H9 (cell line): ENCODE data around the gene SDR42E2. TPM values are rescaled to one million over a fixed set of nuclear protein-coding genes. Genes with fewer than 3 reads are reported as not detected.

ENCODE experiments used
- DNase-seq: peaks from one replicate; pipeline ENCODE4 v3.0.0-alpha.2; 2017
- H2AFZ ChIP-seq: one replicate; pipeline ENCODE4 v1.6.1; 2013; ENCODE audit warnings: mild to moderate bottlenecking, low read length, control low read depth, moderate library complexity
- H2AK5ac ChIP-seq: 2 replicates; pipeline ENCODE4 v1.6.1; 2013; ENCODE audit warnings: low read length, control low read depth, mixed read lengths; ENCODE audit not compliant: insufficient read length
- H2BK120ac ChIP-seq: one replicate; pipeline ENCODE4 v1.6.1; 2013; ENCODE audit warnings: low read depth, mild to moderate bottlenecking, low read length, control low read depth, inconsistent platforms; ENCODE audit not compliant: poor library complexity, severe bottlenecking
- H2BK12ac ChIP-seq: 2 replicates; pipeline ENCODE4 v1.6.1; 2013; ENCODE audit warnings: low read length, control low read depth, mixed read lengths, low read depth; ENCODE audit not compliant: insufficient read length
- H2BK15ac ChIP-seq: 2 replicates; pipeline ENCODE4 v1.6.1; 2013; ENCODE audit warnings: low read depth, low read length, control low read depth
- H2BK20ac ChIP-seq: one replicate; pipeline ENCODE4 v1.6.1; 2013; ENCODE audit warnings: low read depth, mild to moderate bottlenecking, low read length, control low read depth, inconsistent platforms; ENCODE audit not compliant: poor library complexity, severe bottlenecking
- H2BK5ac ChIP-seq: 2 replicates; pipeline ENCODE4 v1.6.1; 2013; ENCODE audit warnings: low read length, control low read depth, mixed read lengths; ENCODE audit not compliant: insufficient read length
- H3K14ac ChIP-seq: 2 replicates; pipeline ENCODE4 v1.6.1; 2013; ENCODE audit warnings: low read length, control low read depth; ENCODE audit not compliant: insufficient read depth
- H3K18ac ChIP-seq: 2 replicates; pipeline ENCODE4 v1.6.1; 2013; ENCODE audit warnings: low read depth, mild to moderate bottlenecking, mixed read lengths, low read length, control low read depth; ENCODE audit not compliant: insufficient read length
- H3K23ac ChIP-seq: 2 replicates; pipeline ENCODE4 v1.6.1; 2013; ENCODE audit warnings: low read length, control low read depth, mixed read lengths, low read depth; ENCODE audit not compliant: insufficient read length
- H3K23me2 ChIP-seq: 2 replicates; pipeline ENCODE4 v1.6.1; 2013; ENCODE audit warnings: low read depth, mild to moderate bottlenecking, mixed read lengths, low read length, control low read depth; ENCODE audit not compliant: insufficient read length, poor library complexity, severe bottlenecking
- H3K27ac ChIP-seq: 2 replicates; pipeline ENCODE4 v1.5.1; 2013; ENCODE audit warnings: low read length, control low read depth, mixed read lengths, low read depth; ENCODE audit not compliant: insufficient read length
- H3K27me3 ChIP-seq: 2 replicates; pipeline ENCODE4 v1.6.1; 2013; ENCODE audit warnings: low read length, control low read depth, inconsistent platforms; ENCODE audit not compliant: insufficient read depth
- H3K4ac ChIP-seq: 2 replicates; pipeline ENCODE4 v1.6.1; 2013; ENCODE audit warnings: low read depth, mild to moderate bottlenecking, control low read depth, inconsistent platforms, low read length, moderate library complexity
- H3K4me1 ChIP-seq: 2 replicates; pipeline ENCODE4 v1.6.1; 2013; ENCODE audit warnings: low read length, control low read depth, inconsistent platforms; ENCODE audit not compliant: insufficient read depth
- H3K4me2 ChIP-seq: 2 replicates; pipeline ENCODE4 v1.6.1; 2013; ENCODE audit warnings: low read length, control low read depth, mixed read lengths; ENCODE audit not compliant: insufficient read length, insufficient read depth
- H3K56ac ChIP-seq: 2 replicates; pipeline ENCODE4 v1.6.1; 2013; ENCODE audit warnings: low read depth, mild to moderate bottlenecking, mixed read lengths, low read length, control low read depth; ENCODE audit not compliant: insufficient read length
- H3K79me1 ChIP-seq: 2 replicates; pipeline ENCODE4 v1.6.1; 2013; ENCODE audit warnings: low read depth, mild to moderate bottlenecking, moderate library complexity, low read length, control low read depth, inconsistent platforms; ENCODE audit not compliant: insufficient read depth, poor library complexity, severe bottlenecking
- H3K79me2 ChIP-seq: 2 replicates; pipeline ENCODE4 v1.6.1; 2013; ENCODE audit warnings: low read length, control low read depth, inconsistent platforms; ENCODE audit not compliant: insufficient read depth
- H3K9ac ChIP-seq: 2 replicates; pipeline ENCODE4 v1.6.1; 2013; ENCODE audit warnings: low read length, control low read depth, mixed read lengths; ENCODE audit not compliant: insufficient read length; ENCODE audit errors: extremely low read depth
- H3K9me3 ChIP-seq: one replicate; pipeline ENCODE4 v1.6.1; 2013; ENCODE audit warnings: low read depth, low read length, inconsistent platforms; ENCODE audit not compliant: control insufficient read depth
- H3T11ph ChIP-seq: one replicate; pipeline ENCODE4 v1.6.1; 2013; ENCODE audit warnings: mild to moderate bottlenecking, low read length, control low read depth, inconsistent platforms
- H4K20me1 ChIP-seq: one replicate; pipeline ENCODE4 v1.6.1; 2013; ENCODE audit not compliant: control insufficient read depth, insufficient read length, insufficient read depth
- H4K5ac ChIP-seq: 2 replicates; pipeline ENCODE4 v1.6.1; 2013; ENCODE audit warnings: low read depth, mild to moderate bottlenecking, mixed read lengths, low read length, control low read depth; ENCODE audit not compliant: insufficient read length
- H4K8ac ChIP-seq: replicated peaks from 2 replicates; pipeline ENCODE4 v1.6.1; 2013; ENCODE audit warnings: low read length, control low read depth, mixed read lengths, low read depth; ENCODE audit not compliant: insufficient read length
- H4K91ac ChIP-seq: 2 replicates; pipeline ENCODE4 v1.6.1; 2013; ENCODE audit warnings: low read depth, mild to moderate bottlenecking, moderate library complexity, mixed read lengths, low read length, control low read depth; ENCODE audit not compliant: insufficient read length
- H3K27ac Mint-ChIP-seq, 3 experiments: 2 replicates in 2 of 3; 3 replicates in 1 of 3; pipeline ENCODE4 v1.8.0; 2020 to 2021; ENCODE audit warnings: mixed read lengths in 3 of 3, mild to moderate bottlenecking in 1 of 3, moderate library complexity in 1 of 3
- H3K27me3 Mint-ChIP-seq: 2 replicates; pipeline ENCODE4 v1.8.0; 2021; ENCODE audit warnings: low read depth, mild to moderate bottlenecking, moderate library complexity, mixed read lengths
- H3K36me3 Mint-ChIP-seq, 3 experiments: 2 replicates in 2 of 3; 3 replicates in 1 of 3; pipeline ENCODE4 v1.8.0; 2020 to 2021; ENCODE audit warnings: low read depth in 3 of 3, mixed read lengths in 3 of 3; ENCODE audit not compliant: insufficient read depth in 1 of 3
- H3K4me1 Mint-ChIP-seq, 2 experiments: 2 replicates each; pipeline ENCODE4 v1.8.0; 2020; ENCODE audit warnings: mixed read lengths in 2 of 2
- H3K4me3 Mint-ChIP-seq, 2 experiments: 2 replicates in 1 of 2; 3 replicates in 1 of 2; pipeline ENCODE4 v1.8.0; 2020 to 2021; ENCODE audit warnings: mild to moderate bottlenecking in 2 of 2, mixed read lengths in 2 of 2, moderate library complexity in 1 of 2
- H3K9me3 Mint-ChIP-seq, 2 experiments: 2 replicates in 1 of 2; 3 replicates in 1 of 2; pipeline ENCODE4 v1.8.0; 2020; ENCODE audit warnings: mild to moderate bottlenecking in 2 of 2, mixed read lengths in 2 of 2, moderate library complexity in 1 of 2
- WGBS: extraction: QIAGEN DNeasy Blood & Tissue Kit; methylation state at CpG from one replicate; pipeline ENCODE4 v1.1.7; 2013; ENCODE audit warnings: missing lambda C conversion rate, low lambda C conversion rate, mixed read lengths; ENCODE audit not compliant: insufficient read length; ENCODE audit errors: extremely low coverage; 5-methylcytosine and 5-hydroxymethylcytosine counted together
- total RNA-seq: library from RNA; stranded (reverse); gene quantifications from 2 replicates; pipeline ENCODE4 v1.2.1, GENCODE V29; 2021
- TF ChIP-seq, protein P1 (sequence below): fragments of 200-600 bp; sonication (generic); conservative IDR thresholded peaks from 3 replicates; pipeline ENCODE4 v1.8.0; 2021; ENCODE audit warnings: antibody characterized with exemption, mild to moderate bottlenecking

The SDR42E2 gene
- total RNA-seq, 1 experiment from 2014 or later = 0.09 TPM

DNA sequence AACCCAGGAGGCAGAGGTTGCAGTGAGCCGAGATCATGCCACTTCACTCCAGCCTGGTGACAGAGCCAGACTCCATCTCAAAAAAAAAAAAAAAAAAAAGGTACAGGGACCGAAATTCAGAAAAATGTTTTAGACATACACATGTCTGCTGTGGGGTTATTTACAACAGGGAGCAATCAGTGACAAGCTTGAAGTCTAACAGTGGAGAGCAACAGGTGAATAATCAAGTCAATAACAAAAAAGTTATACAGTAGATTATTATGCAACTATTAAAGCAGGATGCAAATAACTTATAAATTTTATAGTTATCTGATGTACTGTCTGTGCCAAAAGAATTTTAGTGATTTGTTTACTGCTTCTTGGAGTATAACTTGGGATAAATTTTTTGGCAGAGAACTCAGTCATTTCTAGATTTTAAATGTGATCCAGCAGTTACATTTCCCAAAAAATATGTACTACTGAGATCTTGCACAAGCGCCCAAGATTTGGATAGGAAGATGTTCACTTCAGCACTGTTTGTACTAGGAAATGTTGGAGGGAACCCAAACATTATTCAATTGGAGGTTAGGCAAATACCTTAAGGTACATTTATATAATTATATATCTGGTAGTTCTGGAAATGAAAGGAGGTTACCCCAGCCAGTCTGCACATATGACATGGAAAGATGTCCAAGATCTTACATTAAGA is 77.9 kb downstream of the SDR42E2 start:
- Mint-ChIP-seq H3K27me3 (no peaks in the 10 kb centered on the region), H3K4me1 (no peaks in the 10 kb centered on the region), H3K36me3 (peaks cover 0 to 11% (median 10%) of the 10 kb centered on the region in 3 experiments; a peak in 5 of 7 replicates), H3K27ac (no peak overlapping the region), H3K4me3 (no peak overlapping the region), H3K9me3 (no peaks in the 10 kb centered on the region)
- H3T11ph ChIP-seq = no peak overlapping the region
- no peak overlapping the region for H2AFZ ChIP-seq
- H4K20me1 ChIP-seq = no peaks in the 10 kb centered on the region
- H2BK20ac ChIP-seq = no peak overlapping the region
- H3K4ac ChIP-seq = no peak overlapping the region
- no peak for DNase-seq
- TF ChIP-seq, protein P1, sequence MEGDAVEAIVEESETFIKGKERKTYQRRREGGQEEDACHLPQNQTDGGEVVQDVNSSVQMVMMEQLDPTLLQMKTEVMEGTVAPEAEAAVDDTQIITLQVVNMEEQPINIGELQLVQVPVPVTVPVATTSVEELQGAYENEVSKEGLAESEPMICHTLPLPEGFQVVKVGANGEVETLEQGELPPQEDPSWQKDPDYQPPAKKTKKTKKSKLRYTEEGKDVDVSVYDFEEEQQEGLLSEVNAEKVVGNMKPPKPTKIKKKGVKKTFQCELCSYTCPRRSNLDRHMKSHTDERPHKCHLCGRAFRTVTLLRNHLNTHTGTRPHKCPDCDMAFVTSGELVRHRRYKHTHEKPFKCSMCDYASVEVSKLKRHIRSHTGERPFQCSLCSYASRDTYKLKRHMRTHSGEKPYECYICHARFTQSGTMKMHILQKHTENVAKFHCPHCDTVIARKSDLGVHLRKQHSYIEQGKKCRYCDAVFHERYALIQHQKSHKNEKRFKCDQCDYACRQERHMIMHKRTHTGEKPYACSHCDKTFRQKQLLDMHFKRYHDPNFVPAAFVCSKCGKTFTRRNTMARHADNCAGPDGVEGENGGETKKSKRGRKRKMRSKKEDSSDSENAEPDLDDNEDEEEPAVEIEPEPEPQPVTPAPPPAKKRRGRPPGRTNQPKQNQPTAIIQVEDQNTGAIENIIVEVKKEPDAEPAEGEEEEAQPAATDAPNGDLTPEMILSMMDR = no peak
- H3K14ac ChIP-seq = no peak overlapping the region
- H3K4me2 ChIP-seq = no peak overlapping the region
- no peak overlapping the region for H4K91ac ChIP-seq
- no peak overlapping the region for H4K8ac ChIP-seq
- H2BK120ac ChIP-seq = no peak overlapping the region
- H2BK5ac ChIP-seq = no peak overlapping the region
- H3K79me1 ChIP-seq = no peaks in the 10 kb centered on the region
- no peak overlapping the region for H2BK15ac ChIP-seq
- H3K27ac ChIP-seq = no peak overlapping the region
- no peak overlapping the region for H3K23ac ChIP-seq
- no peak overlapping the region for H3K9ac ChIP-seq
- no peaks in the 10 kb centered on the region for H3K27me3 ChIP-seq
- no peaks in the 10 kb centered on the region for H3K23me2 ChIP-seq
- H2AK5ac ChIP-seq = no peak overlapping the region
- WGBS = no CpG with 5 or more reads among the region's 3 CpGs
- H2BK12ac ChIP-seq = no peak overlapping the region
- no peaks in the 10 kb centered on the region for H3K4me1 ChIP-seq
- H3K56ac ChIP-seq = no peak overlapping the region
- no peaks in the 10 kb centered on the region for H3K9me3 ChIP-seq
- no peak overlapping the region for H3K18ac ChIP-seq
- H4K5ac ChIP-seq = no peak overlapping the region
- H3K79me2 ChIP-seq = no peaks in the 10 kb centered on the region

Other genes starting within 250 kb of the SDR42E2 start
- gene UQCRC2, start 209.1 kb upstream of the SDR42E2 start, total RNA-seq = 224 and 228 TPM in 2 replicates
- not detected in 2 replicates for gene PDZD9, start 161.4 kb upstream of the SDR42E2 start, total RNA-seq
- 12.4 and 13.5 TPM in 2 replicates for gene MOSMO, start 154.4 kb upstream of the SDR42E2 start, total RNA-seq
- gene VWA3A, start 70.0 kb upstream of the SDR42E2 start, total RNA-seq = not detected in 2 replicates
- 19.6 and 20.7 TPM in 2 replicates for gene EEF2K, start 43.8 kb downstream of the SDR42E2 start, total RNA-seq
- gene POLR3E, start 134.9 kb downstream of the SDR42E2 start, total RNA-seq = 101 and 103 TPM in 2 replicates
- 33.4 and 33.8 TPM in 2 replicates for gene CDR2, start 212.1 kb downstream of the SDR42E2 start, total RNA-seq